Naive B cell (primary cell): Measurements from ENCODE around the gene NSDHL. TPM values are rescaled to one million over a fixed set of nuclear protein-coding genes. Genes with fewer than 3 reads are reported as not detected.
"Not testable (repeated sequence)": the region's sequence is repeated elsewhere in the genome, so short reads cannot be mapped to it uniquely, and the experiment has no call there.

ENCODE experiments used
- ATAC-seq, 2 donors: fragments of 150-1000 bp; cut with Tn5 transposase; 2 replicates each; pipeline ENCODE4 v1.10.0; 2021; ENCODE audit warnings: low read depth in 2 of 2, mild to moderate bottlenecking in 2 of 2, moderate library complexity in 2 of 2
- DNase-seq: peaks from one replicate; pipeline ENCODE4 v3.0.0; 2022
- H3K27ac Mint-ChIP-seq, 6 donors: one replicate each; pipeline ENCODE4 v1.8.0; 2020 to 2022; ENCODE audit warnings: mild to moderate bottlenecking in 6 of 6, mixed read lengths in 6 of 6, moderate library complexity in 5 of 6, inconsistent platforms in 2 of 6
- H3K27me3 Mint-ChIP-seq, 3 donors: one replicate each; pipeline ENCODE4 v1.8.0; 2021 to 2022; ENCODE audit warnings: mixed read lengths in 3 of 3, mild to moderate bottlenecking in 1 of 3
- H3K36me3 Mint-ChIP-seq, 2 donors: one replicate each; pipeline ENCODE4 v1.8.0; 2020 to 2022; ENCODE audit warnings: mixed read lengths in 2 of 2, inconsistent platforms in 1 of 2, mild to moderate bottlenecking in 1 of 2
- H3K4me1 Mint-ChIP-seq, 3 donors: one replicate each; pipeline ENCODE4 v1.8.0; 2020 to 2022; ENCODE audit warnings: mixed read lengths in 3 of 3, inconsistent platforms in 1 of 3, mild to moderate bottlenecking in 1 of 3, moderate library complexity in 1 of 3
- H3K4me3 Mint-ChIP-seq, 8 donors: one replicate each; pipeline ENCODE4 v1.8.0; 2020 to 2022; ENCODE audit warnings: mild to moderate bottlenecking in 8 of 8, mixed read lengths in 8 of 8, moderate library complexity in 8 of 8, inconsistent platforms in 2 of 8
- H3K9me3 Mint-ChIP-seq, 7 donors: one replicate each; pipeline ENCODE4 v1.8.0; 2020 to 2022; ENCODE audit warnings: mixed read lengths in 7 of 7, mild to moderate bottlenecking in 5 of 7, inconsistent platforms in 2 of 7, moderate library complexity in 1 of 7
- polyA plus RNA-seq, 6 donors: library from polyadenylated mRNA; unstranded; fragments of 300-500 nt; fragmentation: Illumina TruSeq; gene quantifications; one replicate each; pipeline ENCODE4 v1.2.3, GENCODE V29; 2021; ENCODE audit warnings: low read depth in 6 of 6

Gene NSDHL
- 10 to 100 TPM; 10.8 to 20.0 (median 15.4) TPM for polyA plus RNA-seq

- Mint-ChIP-seq H3K27ac (peak within 1 kb of the TSS; percentile 92 to 100 (median 98)), H3K36me3 (no peaks in the 10 kb centered on the region)
- ATAC-seq: peak; percentile 93 to 94
Measured at GRCh38 chrX:152830312-152831305, at the start of gene NSDHL, which contains the start of gene CETN2. TSS of gene NSDHL (plus strand) at chrX:152831063. CDS start at chrX:152846325, 15,262 bp downstream. TSS of gene CETN2 (minus strand) at chrX:152830757. CDS start at chrX:152830710, 47 bp downstream.

GRCh38 chrX:152787062-152787461 is 43.8 kb upstream of the NSDHL start:
- H3K27me3 Mint-ChIP-seq, H3K4me1 Mint-ChIP-seq, ATAC-seq, H3K27ac Mint-ChIP-seq, H3K9me3 Mint-ChIP-seq, H3K4me3 Mint-ChIP-seq, DNase-seq, H3K36me3 Mint-ChIP-seq: not testable (repeated sequence)

More at GRCh38 chrX:152830312-152831305, at the start of gene NSDHL, which contains the start of gene CETN2:
- DNase-seq: peak; percentile 94
- H3K27me3 Mint-ChIP-seq: no peaks in the 10 kb centered on the region
- H3K9me3 Mint-ChIP-seq: peaks cover 0 to 6% (median 0%) of the 10 kb centered on the region in 7 donors
- H3K4me3 Mint-ChIP-seq: peak within 1 kb of the TSS; percentile 87 to 98 (median 96)
- H3K4me1 Mint-ChIP-seq: peaks cover 22 to 28% (median 24%) of the 10 kb centered on the region in 3 donors

GRCh38 chrX:152798945-152799344 is 31.9 kb upstream of the NSDHL start:
- Mint-ChIP-seq H3K36me3 (no peaks in the 10 kb centered on the region), H3K27ac (no peak overlapping the region), H3K4me1 (no peaks in the 10 kb centered on the region), H3K4me3 (no peak overlapping the region), H3K27me3 (peaks cover 9 to 19% (median 19%) of the 10 kb centered on the region in 3 donors), H3K9me3 (peaks cover 0 to 2% (median 0%) of the 10 kb centered on the region in 7 donors)
- ATAC-seq: no peak
- no peak for DNase-seq

GRCh38 chrX:152806035-152806434 is 24.8 kb upstream of the NSDHL start:
- peaks cover 0 to 2% (median 0%) of the 10 kb centered on the region in 7 donors for H3K9me3 Mint-ChIP-seq
- peak overlapping the region in 1 of 6 donors; percentile 89 for H3K27ac Mint-ChIP-seq

GRCh38 chrX:152810403-152810802 is 20.5 kb upstream of the NSDHL start:
- DNase-seq: no peak
- H3K4me1 Mint-ChIP-seq: peaks cover 0 to 4% (median 0%) of the 10 kb centered on the region in 3 donors
- H3K4me3 Mint-ChIP-seq: no peak overlapping the region

More at GRCh38 chrX:152806035-152806434, 24.8 kb upstream of the NSDHL start:
- Mint-ChIP-seq H3K36me3 (no peaks in the 10 kb centered on the region), H3K4me3 (no peak overlapping the region), H3K27me3 (peaks cover 6 to 42% (median 35%) of the 10 kb centered on the region in 3 donors), H3K4me1 (no peaks in the 10 kb centered on the region)
- DNase-seq: no peak
- ATAC-seq: no peak

GRCh38 chrX:152813206-152813605 is 17.7 kb upstream of the NSDHL start:
- no peaks in the 10 kb centered on the region for H3K36me3 Mint-ChIP-seq
- H3K27ac Mint-ChIP-seq: no peak overlapping the region
- DNase-seq (no peak), ATAC-seq (no peak)
- H3K4me3 Mint-ChIP-seq: no peak overlapping the region
- peaks cover 3 to 21% (median 7%) of the 10 kb centered on the region in 3 donors for H3K27me3 Mint-ChIP-seq
- H3K9me3 Mint-ChIP-seq: no peaks in the 10 kb centered on the region
- H3K4me1 Mint-ChIP-seq: peaks cover 0 to 4% (median 0%) of the 10 kb centered on the region in 3 donors

More at GRCh38 chrX:152810403-152810802, 20.5 kb upstream of the NSDHL start:
- no peak for ATAC-seq
- Mint-ChIP-seq H3K36me3 (no peaks in the 10 kb centered on the region), H3K27me3 (peaks cover 3 to 29% (median 24%) of the 10 kb centered on the region in 3 donors), H3K9me3 (no peaks in the 10 kb centered on the region), H3K27ac (no peak overlapping the region)

- no peak for DNase-seq
Measured at GRCh38 chrX:152814048-152814447, 16.8 kb upstream of the NSDHL start.

GRCh38 chrX:152817078-152817764 is 13.6 kb upstream of the NSDHL start:
- no peaks in the 10 kb centered on the region for H3K36me3 Mint-ChIP-seq
- H3K27me3 Mint-ChIP-seq: peaks cover 0 to 24% (median 9%) of the 10 kb centered on the region in 3 donors
- H3K27ac Mint-ChIP-seq: peak overlapping the region in 1 of 6 donors; percentile 18
- no peak overlapping the region for H3K4me3 Mint-ChIP-seq
- no peak for ATAC-seq
- peaks cover 0 to 4% (median 0%) of the 10 kb centered on the region in 7 donors for H3K9me3 Mint-ChIP-seq
- DNase-seq: no peak
- peaks cover 0 to 4% (median 0%) of the 10 kb centered on the region in 3 donors for H3K4me1 Mint-ChIP-seq

More at GRCh38 chrX:152814048-152814447, 16.8 kb upstream of the NSDHL start:
- ATAC-seq: no peak
- peaks cover 0 to 4% (median 0%) of the 10 kb centered on the region in 3 donors for H3K4me1 Mint-ChIP-seq
- peaks cover 0 to 24% (median 7%) of the 10 kb centered on the region in 3 donors for H3K27me3 Mint-ChIP-seq
- no peak overlapping the region for H3K4me3 Mint-ChIP-seq
- no peaks in the 10 kb centered on the region for H3K36me3 Mint-ChIP-seq
- H3K9me3 Mint-ChIP-seq: peaks cover 0 to 3% (median 0%) of the 10 kb centered on the region in 7 donors
- H3K27ac Mint-ChIP-seq: no peak overlapping the region

GRCh38 chrX:152818356-152818755 is 12.5 kb upstream of the NSDHL start:
- Mint-ChIP-seq H3K4me3 (no peak overlapping the region), H3K27ac (no peak overlapping the region), H3K36me3 (no peaks in the 10 kb centered on the region), H3K4me1 (no peaks in the 10 kb centered on the region), H3K27me3 (peaks cover 0 to 24% (median 9%) of the 10 kb centered on the region in 3 donors), H3K9me3 (peaks cover 0 to 4% (median 0%) of the 10 kb centered on the region in 7 donors)
- ATAC-seq: no peak
- no peak for DNase-seq

- peaks cover 0 to 4% (median 0%) of the 10 kb centered on the region in 7 donors for H3K9me3 Mint-ChIP-seq
- peaks cover 0 to 22% (median 9%) of the 10 kb centered on the region in 3 donors for H3K27me3 Mint-ChIP-seq
- no peak for ATAC-seq
- peak overlapping the region in 1 of 6 donors; percentile 28 for H3K27ac Mint-ChIP-seq
- no peak for DNase-seq
- no peak overlapping the region for H3K4me3 Mint-ChIP-seq
- H3K4me1 Mint-ChIP-seq: no peaks in the 10 kb centered on the region
- H3K36me3 Mint-ChIP-seq: no peaks in the 10 kb centered on the region
Measured at GRCh38 chrX:152819266-152819665, 11.6 kb upstream of the NSDHL start.

- peaks cover 0 to 4% (median 0%) of the 10 kb centered on the region in 7 donors for H3K9me3 Mint-ChIP-seq
- no peak overlapping the region for H3K27ac Mint-ChIP-seq
- H3K4me3 Mint-ChIP-seq: no peak overlapping the region
- no peaks in the 10 kb centered on the region for H3K4me1 Mint-ChIP-seq
- ATAC-seq (no peak), DNase-seq (no peak)
- peaks cover 0 to 19% (median 9%) of the 10 kb centered on the region in 3 donors for H3K27me3 Mint-ChIP-seq
- no peaks in the 10 kb centered on the region for H3K36me3 Mint-ChIP-seq
Measured at GRCh38 chrX:152819732-152820131, 11.1 kb upstream of the NSDHL start.

GRCh38 chrX:152821145-152821765 is 9.6 kb upstream of the NSDHL start:
- Mint-ChIP-seq H3K4me1 (no peaks in the 10 kb centered on the region), H3K27ac (peak overlapping the region in 1 of 6 donors; percentile 24), H3K36me3 (no peaks in the 10 kb centered on the region), H3K9me3 (peaks cover 0 to 4% (median 0%) of the 10 kb centered on the region in 7 donors), H3K4me3 (no peak overlapping the region), H3K27me3 (peaks cover 0 to 19% (median 9%) of the 10 kb centered on the region in 3 donors)
- DNase-seq: no peak
- ATAC-seq: no peak
